GM18870 (cell line): ENCODE data around the gene NIF3L1.

Experiments
- ATAC-seq: cut with Tn5 transposase; IDR thresholded peaks from one replicate; pipeline ENCODE4 v1.9.1; 2021; ENCODE audit warnings: moderate library complexity; ENCODE audit not compliant: unreplicated experiment

The NIF3L1 gene

GRCh38 chr2:200888704-200889625 is at the start of gene NIF3L1, which contains the start of gene PPIL3:
TSS of gene NIF3L1 (plus strand) at chr2:200889371. CDS start at chr2:200891944, 2,573 bp downstream.
TSS of gene PPIL3 (minus strand) at chr2:200889077. CDS start at chr2:200887615, 1,462 bp downstream.
- ATAC-seq = peak; percentile 86

GRCh38 chr2:200839513-200839912 is 49.7 kb upstream of the NIF3L1 start:
- ATAC-seq = no peak

GRCh38 chr2:200843993-200844948 is 44.9 kb upstream of the NIF3L1 start:
- ATAC-seq = no peak

GRCh38 chr2:200845194-200845593 is 44.0 kb upstream of the NIF3L1 start:
- ATAC-seq = no peak

- no peak for ATAC-seq
Observed at GRCh38 chr2:200845669-200846325, 43.4 kb upstream of the NIF3L1 start.

GRCh38 chr2:200847269-200847668 is 41.9 kb upstream of the NIF3L1 start:
- ATAC-seq = no peak

- ATAC-seq = no peak
Observed at GRCh38 chr2:200847939-200848338, 41.2 kb upstream of the NIF3L1 start.

- no peak for ATAC-seq
Observed at GRCh38 chr2:200850512-200851256, 38.5 kb upstream of the NIF3L1 start.

- no peak for ATAC-seq
Observed at GRCh38 chr2:200851398-200852248, 37.5 kb upstream of the NIF3L1 start.

- ATAC-seq = no peak
Observed at GRCh38 chr2:200852605-200853004, 36.6 kb upstream of the NIF3L1 start.

- no peak for ATAC-seq
Observed at GRCh38 chr2:200856806-200857205, 32.4 kb upstream of the NIF3L1 start.

- ATAC-seq = no peak
Observed at GRCh38 chr2:200860092-200860795, 28.9 kb upstream of the NIF3L1 start.

- no peak for ATAC-seq
Observed at GRCh38 chr2:200861617-200862155, 27.5 kb upstream of the NIF3L1 start.

- ATAC-seq = no peak
Observed at GRCh38 chr2:200862532-200863000, 26.6 kb upstream of the NIF3L1 start.

- peak; percentile 11 for ATAC-seq
Observed at GRCh38 chr2:200863782-200864175, 25.4 kb upstream of the NIF3L1 start.

GRCh38 chr2:200864176-200865034 is 24.8 kb upstream of the NIF3L1 start, which contains the start of gene CLK1:
TSS of gene CLK1 (minus strand) at chr2:200864658. CDS start at chr2:200861862, 2,796 bp downstream.
- ATAC-seq = peak; percentile 64

- ATAC-seq = no peak
Observed at GRCh38 chr2:200869014-200869413, 20.2 kb upstream of the NIF3L1 start.
